NCI-H2081 (cell line): ENCODE data around the gene NTNG1.

Experiments
- DNase-seq, 2 experiments: peaks; one replicate each; lab custom pipeline; 2025; lab: John Stamatoyannopoulos, UW

The NTNG1 gene

DNA sequence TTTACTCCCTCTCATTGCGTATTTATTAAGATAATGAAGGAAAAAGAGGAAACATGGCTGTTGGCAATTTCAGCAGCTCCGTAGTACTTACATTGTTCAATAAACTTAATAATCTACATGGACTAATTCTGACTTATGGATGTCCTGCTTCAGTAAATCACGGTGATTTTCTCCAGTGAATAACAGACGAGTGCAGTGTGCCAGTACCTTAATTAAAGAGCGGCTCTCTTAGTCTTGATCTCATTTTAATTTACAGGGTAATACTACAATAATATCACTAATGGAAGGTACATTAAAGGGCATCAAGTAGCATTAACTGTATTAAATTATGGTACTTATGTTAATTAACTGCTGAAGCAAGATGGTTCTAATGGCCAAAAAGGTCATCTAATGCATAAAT is 187.2 kb downstream of the NTNG1 start:
- no peak for DNase-seq

DNA sequence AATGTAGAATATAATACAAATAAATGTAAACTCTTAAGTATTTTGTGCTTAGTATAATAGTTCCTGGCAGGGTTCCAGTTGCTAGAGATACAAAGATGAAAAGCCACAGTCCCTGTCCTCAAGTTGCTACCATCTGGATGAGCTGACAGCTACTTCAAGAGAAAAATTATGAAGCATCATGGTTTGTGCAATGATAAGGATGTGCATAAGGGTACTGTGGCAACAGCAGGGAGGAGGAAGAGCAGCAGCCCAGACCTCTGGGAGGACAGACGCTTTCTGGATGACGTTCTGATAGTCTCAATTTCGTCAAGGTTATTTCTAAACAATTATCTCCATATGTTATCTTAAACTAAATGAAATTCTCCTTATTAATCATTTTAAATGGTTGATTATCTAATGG is 198.9 kb downstream of the NTNG1 start:
- no peak for DNase-seq

DNA sequence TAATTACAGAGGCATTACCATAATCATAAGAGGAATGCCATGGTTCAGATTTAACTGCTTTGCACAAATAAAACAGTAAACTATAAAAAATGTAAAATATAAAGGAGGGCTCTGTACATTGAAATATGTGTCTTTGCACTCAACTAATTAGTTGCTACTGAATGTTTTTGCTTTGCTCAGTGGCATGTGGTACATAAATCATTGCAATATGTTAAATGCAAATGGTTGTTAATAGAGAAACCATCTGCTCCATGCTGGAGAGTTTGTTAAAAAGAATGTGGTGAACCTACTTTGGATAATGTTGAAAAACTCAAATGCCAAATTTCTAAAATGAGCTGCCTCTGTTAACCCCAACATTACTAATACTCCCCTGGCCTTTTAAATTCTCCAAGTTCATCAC is 201.5 kb downstream of the NTNG1 start:
- DNase-seq: no peak

DNA sequence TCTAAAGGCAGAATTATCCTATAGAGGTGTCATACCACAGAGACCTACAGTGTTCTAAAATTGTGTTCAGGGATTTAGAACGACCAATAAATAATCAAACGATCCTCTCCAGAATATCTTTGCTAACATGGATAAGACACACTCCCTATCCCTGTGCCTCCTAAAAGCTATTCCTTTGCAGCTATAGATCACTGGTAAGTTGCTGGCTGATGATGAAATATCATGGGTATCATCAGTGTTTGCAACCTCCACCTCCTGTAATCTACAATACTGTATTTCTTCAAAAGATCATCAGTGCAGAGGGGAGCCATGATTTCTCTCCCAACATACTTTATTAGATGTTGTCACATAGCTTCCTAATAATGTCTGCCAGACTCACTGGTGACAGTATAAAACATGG is 201.9 kb downstream of the NTNG1 start:
- DNase-seq: no peak

DNA sequence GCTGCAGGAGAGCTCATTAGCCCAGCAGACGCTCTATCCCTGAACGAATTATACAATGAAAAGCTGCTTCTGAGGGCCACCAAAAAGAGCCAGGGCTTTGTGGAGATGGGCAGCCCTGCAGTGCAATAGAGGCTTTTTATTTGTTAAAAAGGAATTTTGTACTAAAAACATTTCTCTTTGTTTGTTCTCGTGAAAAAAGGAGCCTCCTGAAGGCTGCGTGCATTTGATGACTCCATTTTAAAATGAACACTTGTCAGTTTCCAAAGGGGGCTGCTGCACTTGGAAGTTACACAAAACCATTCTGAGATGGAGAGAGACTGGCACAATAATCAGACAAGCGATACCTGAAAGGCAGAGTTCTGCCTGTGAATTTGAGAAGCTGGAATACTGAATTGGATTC is 202.8 kb downstream of the NTNG1 start:
- DNase-seq: no peak

DNA sequence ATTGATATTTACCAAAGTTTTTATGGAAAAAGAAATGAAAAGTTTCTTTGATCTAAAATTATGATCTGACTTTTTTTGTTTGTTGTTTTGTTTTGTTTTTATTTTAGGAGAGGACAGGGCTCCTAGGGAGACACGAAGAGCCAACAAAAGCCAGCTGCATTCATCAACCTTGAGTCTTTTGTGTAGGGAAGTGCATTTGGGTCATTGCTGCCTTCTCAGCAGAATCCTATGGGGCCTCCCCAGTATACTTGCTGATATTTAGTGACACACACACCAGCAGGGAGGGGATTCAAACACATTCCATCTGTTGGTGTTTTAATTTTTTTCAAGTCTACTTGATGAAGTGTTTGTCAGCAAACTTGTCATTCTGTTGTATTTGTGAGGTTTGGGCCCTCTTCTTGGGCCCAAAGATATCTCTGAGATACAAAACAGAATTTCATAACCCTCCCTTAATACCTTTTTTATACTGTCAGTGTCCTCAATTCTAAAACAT is 203.5 kb downstream of the NTNG1 start:
- DNase-seq: no peak

DNA sequence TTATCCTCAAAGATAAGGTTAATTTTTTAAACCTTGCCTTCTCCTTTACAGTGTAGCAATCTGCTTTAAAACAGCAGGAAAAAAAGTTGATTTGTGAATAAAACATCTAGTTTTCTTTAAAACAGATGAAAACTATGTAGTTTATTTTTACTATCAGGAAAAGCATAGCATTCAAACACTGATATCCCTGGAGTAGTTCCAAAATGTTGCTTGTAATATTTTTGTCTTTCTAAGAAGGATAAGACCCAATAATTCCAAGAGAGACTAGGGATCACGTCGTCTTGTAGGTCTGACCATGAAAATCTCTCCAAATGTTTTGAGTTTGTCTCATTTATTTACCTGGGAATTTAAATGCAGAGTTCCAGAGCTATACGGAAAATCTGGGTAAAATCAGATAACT is 204.0 kb downstream of the NTNG1 start:
- DNase-seq: no peak

DNA sequence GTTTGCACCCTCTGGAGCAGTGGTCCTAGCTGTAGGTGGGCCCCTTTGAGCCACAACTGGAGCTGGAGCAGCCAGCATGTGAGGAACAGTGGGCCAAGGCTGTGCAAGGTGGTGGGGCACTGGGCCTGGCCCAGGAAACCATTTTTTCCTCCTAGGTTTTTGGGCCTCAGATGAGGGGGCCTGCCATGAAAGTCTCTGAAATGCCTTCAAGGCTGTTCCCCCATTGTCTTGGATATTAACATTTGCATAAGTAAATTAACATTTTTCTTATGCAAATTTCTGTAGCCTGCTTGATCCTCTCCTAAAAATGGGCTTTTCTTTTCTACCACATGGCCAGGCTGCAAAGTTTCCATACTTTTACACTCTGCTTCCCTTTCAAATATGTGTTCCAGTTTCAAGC is 212.0 kb downstream of the NTNG1 start:
- DNase-seq: no peak

DNA sequence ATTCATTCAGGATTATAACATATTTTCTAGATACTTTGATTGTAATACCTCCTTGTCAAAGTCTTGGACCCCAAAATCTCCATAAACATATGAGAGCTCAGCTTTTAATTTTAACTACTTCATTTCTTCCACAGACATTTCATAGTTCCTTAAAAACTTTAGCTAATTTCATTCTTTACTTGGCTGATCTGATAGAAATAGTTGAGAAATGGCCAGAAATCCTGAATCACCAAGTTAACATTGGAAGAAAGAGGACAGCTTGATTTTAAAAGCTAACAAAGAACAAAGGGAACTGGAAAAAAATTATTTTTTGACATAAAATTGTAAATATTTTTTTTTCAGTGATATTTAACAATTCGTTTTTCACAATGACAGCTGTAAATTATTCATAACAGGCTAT is 216.5 kb downstream of the NTNG1 start:
- no peak for DNase-seq

DNA sequence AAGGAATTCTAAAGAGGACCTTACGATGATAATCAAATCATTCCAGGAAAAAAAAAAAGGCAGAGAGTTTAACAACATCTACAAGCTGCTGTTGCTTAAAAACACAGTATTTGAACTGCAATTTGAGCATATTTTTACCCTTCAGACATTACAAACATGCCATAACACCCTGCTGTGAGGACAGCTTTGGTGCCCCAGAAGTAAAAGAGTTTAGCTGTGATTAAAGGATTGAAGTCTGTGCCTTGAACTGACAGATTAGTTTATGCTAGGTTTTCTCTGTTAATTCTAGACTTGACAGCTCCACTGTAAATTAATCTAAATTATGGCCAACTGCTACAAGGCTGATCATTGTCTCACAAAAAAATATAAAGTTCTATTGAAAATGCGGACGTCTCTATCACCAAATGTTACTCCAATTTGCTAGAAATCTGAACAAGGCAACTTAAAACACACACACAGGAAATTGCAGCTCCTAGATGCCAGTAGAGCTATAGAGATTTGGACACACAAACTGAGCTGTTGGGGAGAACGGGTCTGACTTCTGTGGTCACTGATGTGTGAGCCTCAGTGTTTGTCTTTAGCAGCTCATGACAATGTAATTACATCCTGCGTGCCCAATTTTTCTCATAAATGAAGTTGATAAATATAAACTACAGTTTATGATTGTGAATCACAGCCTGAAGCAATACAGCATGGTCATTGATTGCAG is 217.9 kb downstream of the NTNG1 start:
- DNase-seq: peak; percentile 3 to 69

DNA sequence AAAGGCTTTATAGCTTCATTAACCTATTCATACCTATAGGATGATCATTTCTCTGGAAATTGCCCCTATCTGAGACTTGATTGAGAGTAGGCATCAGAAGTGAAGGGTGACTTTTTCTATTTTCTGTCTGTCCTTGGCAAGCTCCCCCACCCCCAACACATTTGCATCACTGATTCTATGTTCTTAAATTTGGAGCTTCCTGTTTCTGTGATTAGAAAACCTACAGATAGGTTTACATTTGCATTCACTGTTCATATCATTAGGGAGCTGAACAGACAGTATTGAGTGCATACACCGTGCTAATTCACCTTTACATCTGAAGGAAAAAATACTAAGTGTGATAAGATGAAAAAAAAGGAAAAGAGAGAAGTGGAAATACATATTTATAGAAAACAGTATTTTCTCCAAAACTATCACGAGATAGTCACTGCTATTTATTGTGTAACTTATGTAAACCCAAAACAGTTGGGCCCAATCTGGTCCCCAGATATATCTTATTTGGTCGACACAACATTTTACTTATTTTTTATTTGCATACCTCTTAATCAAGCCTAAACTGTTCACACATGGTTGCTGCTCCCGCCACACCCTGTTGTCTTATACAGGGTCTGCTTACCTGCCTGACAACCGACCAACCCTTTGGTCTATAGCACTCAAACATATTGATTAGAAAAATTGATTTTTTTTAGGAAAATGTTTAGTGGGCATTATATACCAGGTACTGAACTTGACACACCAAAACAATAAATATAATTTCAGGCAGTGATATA is 218.8 kb downstream of the NTNG1 start:
- DNase-seq: no peak

DNA sequence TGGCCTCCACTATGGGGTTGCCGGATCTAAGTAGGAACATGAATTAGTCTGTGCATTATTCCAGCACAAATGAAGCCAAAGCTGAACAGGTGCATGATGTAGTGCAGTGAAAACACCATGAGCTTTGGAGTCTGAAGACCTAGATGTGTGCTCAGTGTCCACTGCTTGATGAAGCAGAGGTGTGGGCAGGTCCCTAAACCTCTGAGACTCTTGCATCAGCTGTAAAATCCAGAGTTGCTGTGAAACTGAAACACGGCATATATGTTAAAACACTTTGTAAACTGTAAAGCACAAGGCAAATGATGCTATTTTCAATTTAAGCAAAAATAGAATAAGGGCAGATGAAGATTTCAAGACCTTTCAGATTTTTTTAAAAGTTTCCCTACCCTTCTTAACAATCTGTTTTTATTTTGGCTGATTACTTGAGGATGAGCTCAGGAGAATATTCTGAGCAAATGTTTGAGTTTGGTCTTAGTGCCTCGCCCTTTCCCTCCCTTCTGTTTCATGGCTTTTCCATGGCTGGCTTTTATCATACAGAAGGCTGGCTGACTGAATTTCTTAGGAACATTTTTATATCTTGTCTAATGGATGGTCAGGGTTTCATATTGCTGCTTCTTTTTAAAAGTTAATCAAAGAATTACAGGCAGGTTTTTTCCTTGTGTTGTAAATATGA is 221.8 kb downstream of the NTNG1 start:
- DNase-seq: no peak

DNA sequence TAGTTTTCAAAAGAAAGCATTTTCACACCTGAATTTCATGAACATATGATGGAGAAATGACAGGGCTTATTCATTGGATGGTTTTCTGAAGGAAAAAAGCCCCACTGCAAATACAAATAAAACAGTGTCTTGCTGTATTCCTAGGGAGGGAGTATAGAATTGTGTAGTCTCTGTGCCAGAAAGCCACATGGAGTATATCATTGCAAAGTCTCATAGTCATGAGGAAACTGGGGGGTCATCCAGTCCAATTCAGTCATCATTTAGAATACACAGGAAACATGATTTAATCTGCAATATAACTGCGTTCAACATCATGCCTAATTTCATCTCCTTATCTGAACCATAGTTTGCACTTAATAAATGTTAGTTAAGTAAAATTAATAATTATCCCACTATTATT is 222.3 kb downstream of the NTNG1 start:
- DNase-seq: no peak

DNA sequence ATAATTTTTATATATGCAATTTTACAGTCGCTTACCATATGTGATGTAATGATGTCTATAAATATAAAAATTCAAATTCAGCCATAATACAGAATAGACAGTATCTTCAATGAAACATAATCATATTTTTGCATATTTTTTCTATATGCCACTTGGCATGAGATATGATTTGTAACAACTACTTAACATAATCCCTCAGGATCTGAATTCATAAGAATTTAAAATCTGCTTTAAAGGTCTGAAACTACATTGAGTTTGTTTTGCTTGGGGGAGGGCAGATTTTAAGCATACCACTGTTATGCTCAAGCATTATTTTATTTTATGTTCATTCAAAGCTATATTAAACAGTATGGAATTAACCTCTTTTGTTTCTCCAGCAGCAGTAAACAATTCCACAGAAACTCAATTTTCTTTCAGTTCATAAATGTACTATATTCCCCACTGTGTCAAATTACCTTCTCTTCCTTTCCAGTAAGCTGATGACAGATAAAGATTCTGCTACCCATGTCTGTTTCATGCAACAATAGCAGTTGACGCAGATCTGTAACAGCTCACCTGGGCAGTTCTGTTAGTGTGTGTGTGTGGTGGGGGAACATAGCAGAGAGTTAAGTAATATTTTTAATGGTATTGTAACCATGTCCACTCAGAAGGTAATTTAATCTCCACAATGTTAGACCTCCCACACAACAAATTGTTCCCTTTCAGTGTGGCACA is 224.8 kb downstream of the NTNG1 start:
- DNase-seq: peak; percentile 42 to 83

DNA sequence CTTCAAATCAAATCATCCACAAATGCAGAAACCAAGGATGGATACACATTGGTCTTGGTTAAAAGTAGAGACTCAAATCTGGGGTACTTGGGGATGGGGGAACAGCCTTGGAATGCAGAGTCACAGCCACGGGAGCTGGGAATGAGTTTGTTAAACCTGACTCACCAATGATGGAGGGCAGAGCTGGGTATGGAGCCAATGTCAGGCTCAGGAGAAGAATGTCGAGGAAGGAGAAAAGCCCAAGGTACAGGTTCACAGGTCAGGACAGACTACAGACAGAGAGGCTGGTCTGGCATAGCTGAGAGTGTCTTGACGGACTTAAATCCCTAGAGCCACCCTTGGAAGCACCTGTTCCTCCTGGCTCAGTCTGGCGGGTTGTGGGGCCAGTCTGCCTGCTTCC is 237.6 kb downstream of the NTNG1 start:
- no peak for DNase-seq

DNA sequence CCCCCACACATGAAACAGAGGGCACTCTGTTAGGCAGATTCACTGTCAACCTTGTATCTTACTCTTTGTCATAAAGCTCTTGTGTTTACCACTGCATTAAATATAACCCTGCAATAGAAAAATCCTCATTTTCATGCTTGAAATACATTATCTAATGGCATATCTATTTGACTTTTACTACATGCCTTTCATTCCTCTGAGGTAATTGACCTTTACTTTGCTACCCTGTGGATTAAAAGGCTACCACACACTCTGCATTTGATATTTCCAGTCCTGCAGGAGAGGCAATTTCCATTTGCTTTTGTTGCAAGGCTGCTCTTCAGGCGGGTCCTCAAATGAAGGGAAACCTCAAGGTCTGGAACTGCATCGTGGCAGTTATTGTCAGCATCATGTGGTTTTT is 238.0 kb downstream of the NTNG1 start:
- no peak for DNase-seq

DNA sequence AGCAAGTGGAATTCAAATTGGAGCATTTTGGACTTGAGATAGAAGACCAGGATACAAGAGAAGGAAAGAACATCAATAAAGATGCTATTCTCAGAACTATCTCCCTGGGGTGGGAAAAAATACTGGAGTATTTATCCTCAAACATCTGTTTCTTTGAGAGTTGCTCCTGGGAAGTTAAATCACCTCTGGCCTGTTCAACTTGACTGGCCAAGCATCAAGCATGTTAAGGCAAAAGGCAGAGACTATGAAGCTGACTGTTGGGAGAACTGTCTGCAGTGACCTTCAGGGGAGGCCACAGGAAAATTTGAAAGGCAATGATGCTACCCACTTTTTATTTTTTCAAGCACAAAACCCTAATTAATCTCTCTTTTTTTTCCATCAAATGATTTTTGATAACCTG is 239.0 kb downstream of the NTNG1 start:
- no peak for DNase-seq

DNA sequence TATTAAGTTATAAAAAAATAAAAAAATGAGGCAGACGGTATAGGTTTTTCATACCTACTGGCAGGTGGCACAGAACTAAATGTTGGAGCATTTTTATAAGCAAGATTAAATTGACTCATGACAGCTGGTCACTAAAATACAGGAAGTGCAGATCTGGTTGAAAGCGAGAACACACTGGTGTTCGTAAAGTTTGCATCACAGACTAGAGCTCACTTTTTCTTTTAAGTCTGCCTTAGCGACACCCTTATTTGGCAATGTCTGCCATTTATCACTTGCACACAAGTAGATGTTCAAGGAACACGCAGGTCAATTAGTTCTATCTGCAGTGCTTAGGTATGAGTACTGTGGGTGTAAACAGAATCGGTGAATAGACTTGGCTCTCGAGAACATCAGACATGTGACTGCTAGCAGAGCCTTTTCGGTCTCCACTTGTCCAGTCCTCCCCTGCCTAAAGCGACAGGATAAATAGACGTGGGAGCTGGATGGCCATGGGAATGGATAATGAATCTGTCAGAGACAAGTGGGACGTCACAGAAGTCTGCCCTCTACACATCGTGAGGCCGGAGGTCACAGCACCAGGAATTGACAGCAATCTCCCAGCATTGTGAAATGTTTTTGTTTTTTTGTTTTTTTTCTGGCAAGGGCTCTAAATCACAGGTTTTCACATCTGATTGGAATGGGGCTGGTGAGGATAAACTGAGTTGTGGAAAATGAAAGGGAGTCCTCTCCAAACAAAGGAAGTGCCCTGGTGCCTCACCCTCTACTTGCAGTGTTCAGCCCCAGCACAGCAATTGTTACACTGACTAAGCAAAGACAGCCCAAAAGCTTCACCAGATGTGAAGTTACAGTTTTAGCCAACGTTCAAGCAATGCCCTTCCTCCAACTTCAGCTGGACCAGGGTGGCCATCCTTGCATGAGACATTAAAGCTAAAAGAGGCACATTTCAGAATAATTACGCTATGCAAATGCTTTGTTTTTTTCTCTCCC is 248.9 kb downstream of the NTNG1 start:
- DNase-seq: no peak

DNA sequence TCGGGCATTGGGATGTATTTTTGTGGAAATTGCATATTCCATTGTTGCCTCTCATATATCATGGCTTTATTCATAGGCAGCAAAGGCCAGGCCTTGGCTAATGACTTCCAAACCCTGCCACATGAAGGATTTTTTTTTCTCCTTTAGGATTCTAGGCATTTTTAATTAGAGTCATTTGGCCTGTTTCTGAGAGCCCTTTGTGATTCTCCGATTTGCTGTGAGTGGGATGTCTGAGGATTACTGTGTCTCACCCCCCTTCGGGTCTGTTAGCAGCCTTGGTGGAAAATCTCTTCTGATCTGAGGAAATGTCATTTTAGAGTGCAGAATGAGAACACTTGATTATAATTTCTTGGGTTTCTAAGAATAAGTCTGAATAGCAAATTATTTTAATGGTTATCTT is 253.5 kb downstream of the NTNG1 start:
- no peak for DNase-seq

DNA sequence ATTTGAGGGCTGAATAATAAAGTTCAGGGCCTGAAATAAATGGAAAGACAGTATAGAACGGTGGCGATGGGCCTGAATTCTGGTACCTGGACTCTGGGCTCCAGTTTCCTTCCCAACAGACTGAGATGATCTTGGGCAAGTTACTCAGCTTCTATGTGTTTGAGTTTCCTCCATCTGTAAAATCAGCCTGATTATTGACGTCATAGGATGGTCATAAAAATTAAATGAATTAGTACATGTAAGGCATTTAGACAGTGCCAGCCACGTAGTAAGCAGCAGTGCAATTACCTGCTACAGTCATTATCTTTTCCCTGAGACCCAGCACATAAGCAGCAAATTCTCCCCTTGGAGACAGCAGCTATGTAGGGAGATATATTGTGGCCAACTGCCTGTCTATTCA is 260.9 kb downstream of the NTNG1 start:
- DNase-seq: no peak

DNA sequence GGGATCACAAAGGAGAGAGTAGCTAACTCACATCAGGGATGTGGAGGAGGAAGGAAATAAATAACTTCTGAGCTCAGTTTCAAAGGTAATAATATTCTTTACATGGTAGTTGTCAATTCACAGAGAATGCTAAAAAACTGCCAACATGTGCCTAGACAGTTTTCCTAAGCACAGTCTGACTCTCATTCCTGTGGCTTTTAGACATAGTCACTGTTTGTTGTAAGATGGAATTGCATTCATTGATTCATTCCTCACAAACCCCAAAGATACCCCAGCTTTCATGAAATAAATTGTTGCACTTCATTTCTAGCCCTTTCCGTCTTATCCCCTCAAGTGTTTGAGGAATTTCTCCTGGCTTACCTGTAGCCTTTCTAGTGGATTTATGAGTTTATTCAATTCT is 263.9 kb downstream of the NTNG1 start:
- no peak for DNase-seq
